GM12872 (cell line): ENCODE results near the gene TMEM131.

Experiments
- CTCF ChIP-seq: IDR thresholded peaks from 3 replicates; pipeline ENCODE4 v1.5.1; 2011; ENCODE audit warnings: low read depth, mild to moderate bottlenecking, low read length, moderate library complexity; ENCODE audit not compliant: insufficient read depth

TMEM131 gene

GRCh38 chr2:97851172-97851571 is 144.6 kb downstream of the TMEM131 start:
- TF ChIP-seq CTCF, result no peak

- TF ChIP-seq CTCF, result no peak
Observed at GRCh38 chr2:97849881-97850528, 145.7 kb downstream of the TMEM131 start.

GRCh38 chr2:97848306-97848705 is 147.4 kb downstream of the TMEM131 start:
- no peak for TF ChIP-seq CTCF

- no peak for TF ChIP-seq CTCF
Observed at GRCh38 chr2:97845818-97846217, 149.9 kb downstream of the TMEM131 start.

DNA sequence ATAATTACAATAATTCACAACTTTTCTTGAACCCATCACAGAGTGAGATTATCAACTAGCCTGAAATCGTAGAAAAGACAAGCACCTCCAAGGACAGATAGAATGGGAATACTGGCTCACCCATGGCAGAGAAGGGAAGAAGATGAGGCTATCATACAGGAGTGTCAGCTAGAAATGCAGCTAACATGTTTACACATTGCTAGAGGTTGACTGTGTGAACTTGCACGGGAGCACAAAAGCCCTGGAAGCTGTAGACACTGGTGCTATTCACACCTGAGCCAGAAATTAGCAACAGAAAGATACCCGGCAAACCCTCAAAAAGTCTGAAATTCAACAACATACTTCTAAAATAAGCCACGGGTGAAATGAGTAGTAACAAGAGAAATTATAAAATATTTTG is 150.6 kb downstream of the TMEM131 start:
- TF ChIP-seq CTCF, result no peak

DNA sequence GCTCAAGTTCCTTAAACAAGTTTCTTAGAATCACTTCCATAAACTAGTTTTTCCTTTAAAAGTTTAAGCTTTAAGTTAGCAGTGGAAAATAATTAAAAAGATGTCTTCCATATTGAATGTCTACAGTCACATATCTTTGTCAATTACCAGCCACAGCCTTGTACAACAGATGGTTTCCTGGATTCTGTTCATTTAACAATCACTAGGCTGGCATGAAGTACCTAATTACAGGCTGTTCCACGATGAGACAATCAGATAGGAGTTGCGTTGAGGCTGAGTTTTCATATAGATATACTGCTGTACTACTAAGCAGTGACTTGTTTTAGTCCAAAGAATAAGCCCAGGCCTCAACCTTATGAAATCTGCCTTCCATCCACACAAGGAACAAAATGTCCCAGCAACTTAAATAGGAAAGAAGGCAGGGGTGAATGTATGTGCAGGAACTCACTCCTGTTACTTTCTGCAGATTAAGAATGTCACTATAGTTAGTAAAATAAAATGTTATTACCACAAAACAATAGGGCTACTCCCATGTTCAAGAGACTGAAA is 151.4 kb downstream of the TMEM131 start:
- TF ChIP-seq CTCF, result no peak

- no peak for TF ChIP-seq CTCF
Observed at GRCh38 chr2:97840198-97840597, 155.6 kb downstream of the TMEM131 start.
